Keratinocyte (primary cell): ENCODE results near the gene CSNK1D.

Experiments
- CTCF ChIP-seq, 3 experiments: IDR thresholded peaks in 1 of 3; conservative IDR thresholded peaks in 1 of 3; optimal IDR thresholded peaks in 1 of 3; 2 replicates in 2 of 3; 3 replicates in 1 of 3; pipeline versions ENCODE3 to v1.5.1; 2011; ENCODE audit warnings: low read length in 3 of 3, mild to moderate bottlenecking in 3 of 3, moderate library complexity in 2 of 3, control low read depth in 1 of 3, inconsistent platforms in 1 of 3; ENCODE audit not compliant: insufficient read depth in 2 of 3; ENCODE audit errors: extremely low read depth in 1 of 3
- EZH2 ChIP-seq: IDR thresholded peaks from one replicate; pipeline ENCODE4 v1.6.1; 2012; ENCODE audit warnings: inconsistent platforms, mild to moderate bottlenecking, low read length, moderate library complexity

- no peak for TF ChIP-seq CTCF (optimal IDR thresholded peaks at IDR 0.05 in 1 of 3, IDR thresholded peaks at IDR 0.05 in 1 of 3, conservative IDR thresholded peaks at IDR 0.05 in 1 of 3; ENCODE audit: extremely low read depth in 1 of 3, insufficient read depth in 2 of 3, low read length in 3 of 3)
- no peak for TF ChIP-seq EZH2
Observed at GRCh38 chr17:82318772-82319606, 45.5 kb upstream of the CSNK1D start.
